Measurements from ENCODE around the gene CCDC3.

CCDC3 gene

DNA sequence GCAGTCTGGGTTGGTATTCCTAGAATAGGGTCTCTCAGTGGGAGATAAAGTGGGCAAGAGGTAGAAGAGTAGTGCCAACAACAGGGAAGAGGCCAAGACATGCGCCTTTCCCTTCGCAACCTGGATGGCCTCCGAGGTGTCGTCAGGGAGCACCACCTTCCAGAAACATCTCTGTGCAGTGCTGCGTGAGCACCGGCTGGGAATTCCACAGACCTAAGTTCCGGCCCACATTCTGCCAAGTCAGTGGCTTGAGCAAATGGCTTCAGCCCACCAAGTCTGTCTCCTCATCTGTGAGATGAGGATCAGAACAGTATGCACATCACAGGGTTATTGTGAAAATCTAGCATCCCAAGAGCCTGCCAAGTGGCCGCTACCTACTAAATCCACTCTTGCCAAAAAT is 40.6 kb downstream of the CCDC3 start:
- no peak for DNase-seq

DNA sequence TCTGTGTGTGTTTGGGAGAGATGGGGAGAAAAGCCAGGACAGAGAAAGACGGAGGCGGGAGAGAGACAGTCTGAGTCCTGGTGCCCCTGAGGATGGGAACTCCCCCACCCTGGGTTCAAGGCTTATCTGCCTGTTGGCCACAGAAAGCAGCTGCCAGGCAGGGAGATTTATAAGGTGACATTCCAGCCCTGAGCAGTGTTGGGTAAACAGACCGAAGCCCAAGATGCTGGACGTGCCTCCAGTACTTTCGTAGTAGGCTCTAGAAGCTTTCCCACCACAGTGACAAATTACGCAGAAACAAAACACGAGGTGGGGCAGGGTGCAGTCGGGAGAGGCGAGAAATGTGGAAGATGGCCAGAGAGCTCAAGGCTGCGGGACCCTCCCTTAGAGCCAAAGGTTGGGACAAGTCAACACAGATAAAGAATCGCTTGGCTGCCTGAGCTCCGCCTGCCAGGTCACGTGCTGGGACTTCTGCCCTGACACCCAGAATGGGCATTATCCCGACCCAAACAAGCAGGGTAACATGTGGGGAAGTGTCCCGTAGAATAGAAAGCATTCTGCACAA is 41.1 kb downstream of the CCDC3 start:
- no peak for DNase-seq

DNA sequence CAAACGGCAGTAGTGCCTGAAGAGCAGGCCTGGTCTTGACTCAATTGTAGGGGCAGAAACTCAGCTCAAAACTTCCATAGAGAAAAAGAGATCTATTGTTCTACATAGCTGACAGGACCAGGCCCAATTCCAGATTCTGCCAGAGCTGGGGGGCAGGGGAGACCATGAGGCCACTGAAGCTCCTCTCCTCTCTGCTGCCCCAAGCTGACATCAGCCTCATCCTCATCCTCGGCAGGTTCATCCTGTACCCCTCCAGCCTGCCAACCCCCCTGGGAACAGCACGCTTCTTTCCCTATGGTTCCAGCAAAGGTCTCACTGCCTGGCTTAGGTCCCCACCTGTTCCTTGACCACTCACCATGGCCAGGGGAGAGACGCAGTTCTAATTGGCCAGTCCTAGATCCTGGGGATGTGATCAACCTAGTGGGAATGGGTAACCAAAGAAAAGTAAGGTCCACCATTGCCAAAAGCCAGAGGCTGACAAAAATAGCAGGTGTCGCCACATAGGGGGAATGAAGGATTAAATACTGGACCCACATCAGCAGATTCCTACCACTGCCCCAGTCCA is 42.9 kb downstream of the CCDC3 start:
- DNase-seq: no peak

DNA sequence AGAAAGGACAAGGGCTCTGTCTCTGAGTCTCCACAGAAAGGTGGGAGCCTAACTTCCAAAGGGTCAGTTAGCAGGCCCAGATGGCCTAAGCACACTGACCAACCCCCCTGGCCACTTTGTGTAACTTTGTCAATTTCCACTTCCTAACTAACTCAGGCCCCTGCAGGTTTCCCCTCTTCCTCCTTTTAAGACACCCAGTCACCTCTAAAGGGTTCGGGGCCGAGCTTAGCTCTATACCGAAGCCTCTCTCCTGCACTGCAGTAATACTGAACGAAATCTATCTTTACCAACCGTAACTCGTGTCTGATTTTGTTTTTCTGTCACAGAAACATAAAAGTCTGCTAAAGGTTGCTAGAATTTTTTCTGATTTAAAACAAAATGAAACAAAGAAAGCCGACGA is 44.4 kb downstream of the CCDC3 start:
- DNase-seq: no peak

DNA sequence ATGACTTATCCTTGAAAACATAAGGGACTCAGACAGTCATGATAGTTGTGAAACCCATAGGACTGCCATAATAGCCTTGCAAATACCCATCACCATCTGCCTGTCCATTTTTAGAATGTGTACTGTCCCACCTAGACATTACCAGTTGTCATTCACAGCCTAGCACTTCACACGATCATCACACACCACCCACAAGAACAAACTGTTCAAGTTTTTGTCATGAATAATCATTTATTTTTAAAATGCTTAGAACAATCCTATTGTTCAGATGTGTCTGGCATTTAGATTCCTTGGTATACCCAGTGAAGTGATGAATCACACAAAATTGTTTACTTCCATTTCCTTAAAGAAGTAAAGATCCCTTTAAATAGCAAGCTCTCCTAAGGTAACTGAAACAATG is 46.6 kb downstream of the CCDC3 start:
- no peak for DNase-seq

DNA sequence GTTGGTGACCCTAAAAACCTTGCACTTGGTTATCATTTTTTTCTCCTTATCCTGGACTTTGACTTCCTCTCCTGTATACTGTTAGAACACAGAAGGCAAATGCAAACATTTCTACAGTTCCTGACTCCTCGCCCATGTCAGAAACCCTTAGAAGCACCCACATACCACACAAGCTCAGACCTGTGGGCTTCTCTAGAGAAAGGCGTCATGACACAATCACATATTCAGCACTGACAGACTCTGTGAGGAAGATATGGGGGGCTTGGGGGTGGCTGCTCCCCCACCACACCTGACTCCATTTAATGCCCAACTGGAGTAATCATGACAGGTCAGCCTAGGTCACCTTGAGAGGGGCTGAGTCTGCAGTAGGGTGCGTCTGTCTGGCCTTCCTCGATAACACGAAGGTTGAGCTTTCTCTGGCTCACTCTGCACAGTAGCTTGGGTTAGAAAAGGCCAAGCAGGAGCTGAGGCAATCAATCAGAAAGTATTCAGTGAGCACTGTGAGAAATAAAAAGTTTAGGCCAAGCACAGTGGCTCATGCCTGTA is 50.9 kb downstream of the CCDC3 start:
- DNase-seq: no peak

DNA sequence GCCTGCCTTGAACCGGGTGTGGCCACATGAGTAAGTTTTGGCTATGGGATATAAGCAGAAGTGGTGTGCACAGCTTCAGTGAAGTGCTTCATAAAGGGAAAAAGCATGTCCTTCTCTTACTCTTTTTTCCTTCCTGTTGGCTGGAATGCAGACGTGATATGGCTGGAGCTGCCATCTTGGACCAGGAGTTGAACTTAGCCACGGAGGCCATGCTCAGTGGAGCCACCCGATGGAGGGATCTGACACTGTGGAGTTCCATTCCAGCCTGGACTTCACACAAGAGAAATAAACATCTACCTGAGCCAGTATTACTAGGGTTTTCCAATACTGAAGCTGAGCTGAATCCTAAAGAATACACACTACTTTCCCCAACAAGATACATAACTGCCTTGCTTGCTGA is 52.3 kb downstream of the CCDC3 start:
- DNase-seq: no peak

DNA sequence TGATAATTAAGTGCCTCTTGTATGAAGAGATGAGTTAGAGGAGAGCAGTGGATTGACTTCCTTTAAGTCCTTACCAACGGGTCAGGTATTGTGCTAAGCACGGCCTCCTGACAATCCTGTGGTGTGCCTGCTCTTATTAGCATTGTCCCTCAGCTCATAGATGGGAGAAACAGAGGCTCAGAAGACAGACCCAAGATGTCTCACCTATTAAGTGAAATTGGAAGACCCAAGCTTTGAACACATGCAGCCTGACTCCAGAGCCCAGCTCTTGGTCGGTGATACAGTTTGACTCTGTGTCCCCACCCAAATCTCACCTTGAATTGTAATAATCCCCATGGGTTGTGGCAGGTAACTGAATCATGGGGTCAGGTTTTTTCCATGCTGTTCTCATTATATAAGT is 53.8 kb downstream of the CCDC3 start:
- DNase-seq: no peak

DNA sequence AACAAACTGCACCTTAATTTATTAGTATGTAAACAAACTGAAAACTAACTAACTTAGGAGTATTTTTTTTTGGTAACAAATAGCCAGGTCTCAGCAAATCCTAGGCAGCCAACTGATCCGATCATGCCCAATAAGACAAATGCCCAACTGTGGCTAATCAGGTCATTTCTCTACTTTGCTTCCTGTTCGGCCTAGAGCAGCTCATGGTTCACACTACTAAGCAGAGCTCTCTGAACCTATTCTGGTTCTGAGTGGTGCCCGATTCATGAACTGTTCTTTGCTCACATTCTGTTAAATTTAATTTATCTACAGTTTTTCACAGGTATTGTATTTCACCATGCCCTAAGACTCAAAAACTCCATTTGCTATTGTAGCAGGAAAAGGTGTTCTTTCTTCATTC is 55.1 kb downstream of the CCDC3 start:
- no peak for DNase-seq

DNA sequence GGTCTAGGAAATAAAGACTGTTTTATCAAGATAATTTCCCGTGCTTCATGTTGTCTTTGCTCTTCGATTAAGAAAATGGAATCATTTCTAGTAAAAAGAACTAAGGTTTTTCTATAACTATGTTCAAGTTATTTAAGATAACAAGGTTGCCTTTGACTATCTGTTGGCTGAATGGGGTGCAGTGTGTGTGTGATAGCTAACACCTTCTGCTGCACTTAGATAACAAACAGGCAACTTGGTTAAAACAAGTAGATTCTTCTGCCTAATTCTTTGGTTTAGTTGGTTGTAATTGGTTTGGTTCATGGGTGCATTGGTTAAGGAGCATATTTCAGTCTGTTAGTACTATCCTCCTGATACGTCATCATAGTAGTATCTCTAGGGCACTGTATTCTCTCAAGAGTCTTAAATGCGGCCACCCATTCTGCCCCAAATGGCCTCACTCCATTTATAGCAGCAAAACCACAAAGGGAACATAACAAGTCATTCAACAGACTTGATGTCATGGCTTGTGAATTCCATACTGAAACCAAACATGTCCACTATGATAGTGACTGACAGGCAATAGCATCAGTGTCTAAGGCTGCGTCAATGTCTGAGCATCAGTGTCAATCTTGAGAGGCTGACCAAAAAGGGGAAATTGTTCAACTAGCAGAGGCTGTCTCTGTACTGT is 55.7 kb downstream of the CCDC3 start:
- DNase-seq: no peak

DNA sequence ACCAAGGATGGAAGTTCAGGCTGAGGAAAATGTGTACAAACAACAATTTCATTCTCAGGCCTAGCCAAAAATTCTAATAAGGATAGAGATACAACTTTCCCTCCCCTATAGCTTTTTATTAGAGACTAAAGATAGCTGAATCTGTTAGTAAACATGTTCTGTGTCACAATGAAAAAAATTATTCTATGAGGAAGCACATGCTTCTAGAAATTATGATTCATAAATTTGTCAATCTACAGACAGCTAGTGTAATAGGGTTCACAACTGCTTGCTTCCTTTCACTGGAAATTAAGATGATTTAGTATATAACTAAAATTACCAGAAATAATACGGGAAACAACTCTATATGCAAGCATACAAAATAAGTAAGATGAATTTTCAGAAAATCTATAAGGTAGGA is 56.6 kb downstream of the CCDC3 start:
- DNase-seq: no peak

DNA sequence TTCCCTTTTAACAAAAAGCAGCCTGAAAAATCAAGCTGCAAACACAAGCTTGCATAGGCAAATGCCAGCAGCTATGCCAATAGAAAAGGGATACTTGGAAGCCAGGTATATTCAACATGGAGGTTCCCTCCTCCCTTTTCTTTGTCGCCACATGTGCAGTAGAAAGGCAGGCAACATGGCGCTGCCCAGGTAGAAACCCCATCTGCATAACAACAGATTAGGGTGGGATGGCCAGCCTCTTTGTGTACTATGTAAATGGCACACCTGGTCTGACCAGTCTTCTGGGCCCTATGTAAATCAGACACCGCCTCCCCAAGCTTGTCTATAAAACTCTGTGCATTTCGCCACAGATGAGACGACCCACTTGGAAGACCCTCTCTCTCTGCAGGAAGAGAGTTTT is 58.1 kb downstream of the CCDC3 start:
- no peak for DNase-seq

DNA sequence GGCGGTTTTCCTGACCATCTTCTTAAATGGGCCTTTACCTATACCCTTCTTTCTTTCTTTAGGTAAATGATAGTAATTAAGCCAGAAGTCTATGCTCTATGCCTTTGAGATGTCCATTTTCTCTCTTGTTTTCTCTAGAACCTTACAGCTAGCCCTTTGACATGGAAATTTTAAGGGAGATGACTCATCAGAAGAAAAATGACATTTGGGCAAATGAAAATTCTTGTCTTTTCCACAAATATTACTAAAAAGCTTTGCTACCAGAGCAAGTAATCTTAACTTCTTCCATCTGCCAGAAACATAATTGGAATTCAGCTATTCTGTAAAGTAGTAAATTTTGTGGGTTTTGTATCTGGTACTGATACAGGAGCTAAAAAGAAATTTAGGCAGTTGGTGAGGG is 59.5 kb downstream of the CCDC3 start:
- DNase-seq: no peak

DNA sequence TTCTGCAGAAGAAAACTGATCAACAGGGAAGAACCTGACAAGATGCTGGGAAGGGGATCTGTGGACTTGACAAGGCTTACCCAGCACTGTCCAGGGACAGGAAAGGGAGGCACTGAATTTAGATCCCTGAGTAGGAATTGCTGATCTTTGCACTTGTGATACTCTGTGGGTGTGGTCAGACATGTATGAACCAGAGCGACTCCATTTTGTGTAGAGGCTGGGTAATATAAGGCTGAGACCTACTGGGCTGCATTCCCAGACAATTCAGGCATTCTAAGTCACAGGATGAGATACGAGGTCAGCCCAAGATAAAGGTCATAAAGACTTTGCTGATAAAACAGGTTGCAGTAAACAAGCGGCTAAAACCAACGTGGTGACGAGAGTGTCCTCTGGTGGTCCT is 60.7 kb downstream of the CCDC3 start:
- no peak for DNase-seq

DNA sequence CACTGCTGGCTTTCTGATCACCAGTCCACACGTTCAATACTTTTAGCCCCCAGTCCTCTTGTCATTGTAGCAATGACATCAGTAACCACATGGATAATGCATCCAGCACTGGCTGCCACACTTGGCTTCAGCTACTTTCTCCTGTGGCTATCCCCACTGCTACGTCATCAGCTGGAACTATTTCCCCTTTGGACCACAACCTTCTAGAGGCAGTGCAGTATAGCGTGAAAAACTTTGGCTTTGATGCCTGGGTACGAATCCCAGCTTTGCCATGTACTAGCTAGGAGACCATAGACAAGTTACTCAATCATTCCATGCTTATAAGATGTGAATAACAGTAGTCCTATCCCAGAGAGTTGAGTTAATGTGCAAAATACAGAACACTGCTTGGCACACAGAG is 63.2 kb downstream of the CCDC3 start:
- DNase-seq: no peak

DNA sequence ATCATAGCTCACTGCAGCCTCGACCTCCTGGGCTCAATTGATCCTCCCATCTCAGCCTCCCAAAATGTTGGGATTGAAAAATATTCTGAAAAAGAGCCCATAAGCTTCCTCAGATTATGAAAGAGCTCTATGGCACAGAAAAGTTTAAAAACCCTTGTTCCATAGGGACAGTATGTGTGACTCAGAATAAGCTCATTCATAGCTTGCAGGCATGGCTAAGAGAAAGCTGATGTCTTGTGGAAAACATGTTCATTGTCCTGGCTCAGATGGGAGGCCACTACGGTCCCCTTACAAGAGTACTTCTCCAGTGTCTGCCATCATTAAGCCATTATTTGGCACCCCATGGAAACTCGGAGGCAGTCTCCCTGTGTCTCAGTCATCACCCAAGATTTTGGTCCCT is 64.0 kb downstream of the CCDC3 start:
- no peak for DNase-seq

DNA sequence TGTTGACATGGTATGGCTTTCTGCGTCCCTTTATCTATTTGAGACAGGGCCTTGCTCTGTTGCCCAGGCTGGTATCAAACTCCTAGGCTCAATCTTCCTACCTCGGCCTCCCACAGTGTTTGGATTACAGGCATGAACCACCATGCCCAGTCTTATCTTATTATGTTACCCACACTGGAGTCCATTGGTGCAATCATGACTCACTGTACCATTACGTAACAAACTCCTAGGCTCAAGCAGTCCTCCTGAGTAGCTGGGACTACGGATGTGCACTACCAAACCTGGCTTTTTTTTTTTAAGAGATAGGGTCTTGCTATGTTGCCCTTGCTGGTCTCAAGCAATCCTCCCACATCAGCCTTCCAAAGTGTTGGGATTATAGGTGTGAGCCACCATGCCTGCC is 66.7 kb downstream of the CCDC3 start:
- no peak for DNase-seq

DNA sequence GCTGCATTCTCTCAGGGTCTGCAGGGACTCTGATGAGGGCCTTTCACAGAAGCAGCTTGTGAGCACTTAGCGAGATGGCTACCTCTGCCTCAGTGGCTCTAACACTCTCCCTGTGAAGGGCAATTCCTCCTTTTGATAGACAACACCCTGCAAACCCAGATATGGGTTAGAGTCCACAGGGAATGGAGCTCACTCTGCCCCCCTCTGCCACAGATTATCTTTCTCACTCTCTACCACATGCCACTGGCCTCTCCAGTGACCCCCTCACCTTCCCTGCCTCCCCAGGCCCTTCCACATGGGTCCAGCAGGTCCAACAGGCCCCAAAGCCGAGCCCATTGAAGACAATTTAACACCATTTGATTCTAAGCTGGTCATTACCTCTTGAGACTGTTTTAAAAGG is 72.1 kb downstream of the CCDC3 start:
- DNase-seq: no peak

DNA sequence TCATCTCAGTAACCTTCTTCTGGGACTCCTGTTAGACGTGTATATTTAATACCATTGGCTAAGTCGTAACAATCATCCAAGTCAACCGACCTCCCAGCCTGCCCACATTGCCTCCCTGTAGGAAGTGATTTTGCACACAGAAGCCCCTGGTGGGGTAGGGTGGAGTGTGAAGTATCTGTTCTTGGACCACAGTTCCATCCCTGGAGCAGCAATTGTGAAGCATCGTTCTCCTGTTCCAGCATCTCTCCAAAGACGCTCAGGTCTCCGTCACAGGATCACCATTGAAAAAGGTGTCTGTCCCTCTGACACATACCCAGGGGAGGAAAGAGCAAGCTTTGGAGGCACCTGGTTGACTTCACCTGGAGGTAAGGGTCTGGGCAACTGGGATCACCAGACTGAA is 72.9 kb downstream of the CCDC3 start:
- DNase-seq: no peak

DNA sequence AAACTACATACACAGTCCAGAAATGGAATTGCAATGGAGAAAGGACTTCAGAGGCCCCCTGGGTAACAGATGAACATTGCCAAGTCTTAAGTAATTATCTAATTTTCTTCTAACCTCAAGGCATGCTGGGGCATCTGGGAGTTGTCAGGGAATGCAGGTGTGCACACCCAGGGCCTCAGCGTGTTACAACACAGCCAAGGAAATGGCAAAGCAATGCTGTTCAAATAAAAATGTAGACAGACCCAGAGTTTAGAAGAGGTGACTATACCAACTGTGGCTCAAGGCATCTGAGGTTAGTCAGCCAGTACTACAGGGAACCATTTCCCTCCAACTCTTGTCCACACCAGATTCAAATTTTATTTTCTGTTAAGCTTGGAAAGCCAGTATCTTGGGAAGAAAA is 73.6 kb downstream of the CCDC3 start:
- no peak for DNase-seq

DNA sequence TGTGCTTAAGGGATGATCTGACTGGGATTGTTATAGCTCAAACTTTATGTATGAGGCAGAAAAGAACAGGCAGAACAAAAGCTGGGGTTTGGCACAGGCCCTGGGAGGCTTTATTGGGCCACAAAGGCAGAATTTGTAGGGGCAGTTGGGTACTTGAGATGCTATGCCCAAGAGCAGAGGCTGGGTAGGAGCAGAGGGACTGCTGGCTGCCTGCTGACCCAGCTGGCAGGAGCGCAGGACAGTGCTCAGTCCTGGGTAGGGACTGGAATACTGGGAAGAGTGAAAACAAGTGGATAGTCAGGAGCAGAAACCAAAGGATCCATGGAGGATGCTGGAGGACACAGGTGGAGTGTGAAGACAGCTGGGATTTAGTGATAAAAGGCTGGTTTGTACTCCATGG is 75.7 kb downstream of the CCDC3 start:
- DNase-seq: no peak

DNA sequence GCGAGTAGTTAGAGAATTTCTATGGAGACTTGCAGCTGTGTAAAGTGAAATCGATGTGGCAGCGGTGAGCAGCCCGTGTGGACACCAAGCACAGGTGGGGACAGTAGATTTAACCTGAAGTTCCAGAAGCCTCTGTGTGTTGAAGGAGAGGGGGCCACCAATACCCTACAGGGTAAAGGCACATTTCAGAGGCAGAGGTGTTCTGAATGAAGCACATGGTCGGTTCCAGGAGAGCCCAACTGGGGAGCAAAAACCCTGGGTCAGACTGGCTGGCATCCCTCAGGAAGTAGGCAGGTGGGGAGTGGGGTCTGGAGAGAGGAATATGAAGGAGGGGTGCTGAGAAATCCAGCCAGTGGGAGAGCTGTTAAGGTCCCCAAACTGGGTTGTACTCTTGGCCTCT is 76.6 kb downstream of the CCDC3 start:
- no peak for DNase-seq

DNA sequence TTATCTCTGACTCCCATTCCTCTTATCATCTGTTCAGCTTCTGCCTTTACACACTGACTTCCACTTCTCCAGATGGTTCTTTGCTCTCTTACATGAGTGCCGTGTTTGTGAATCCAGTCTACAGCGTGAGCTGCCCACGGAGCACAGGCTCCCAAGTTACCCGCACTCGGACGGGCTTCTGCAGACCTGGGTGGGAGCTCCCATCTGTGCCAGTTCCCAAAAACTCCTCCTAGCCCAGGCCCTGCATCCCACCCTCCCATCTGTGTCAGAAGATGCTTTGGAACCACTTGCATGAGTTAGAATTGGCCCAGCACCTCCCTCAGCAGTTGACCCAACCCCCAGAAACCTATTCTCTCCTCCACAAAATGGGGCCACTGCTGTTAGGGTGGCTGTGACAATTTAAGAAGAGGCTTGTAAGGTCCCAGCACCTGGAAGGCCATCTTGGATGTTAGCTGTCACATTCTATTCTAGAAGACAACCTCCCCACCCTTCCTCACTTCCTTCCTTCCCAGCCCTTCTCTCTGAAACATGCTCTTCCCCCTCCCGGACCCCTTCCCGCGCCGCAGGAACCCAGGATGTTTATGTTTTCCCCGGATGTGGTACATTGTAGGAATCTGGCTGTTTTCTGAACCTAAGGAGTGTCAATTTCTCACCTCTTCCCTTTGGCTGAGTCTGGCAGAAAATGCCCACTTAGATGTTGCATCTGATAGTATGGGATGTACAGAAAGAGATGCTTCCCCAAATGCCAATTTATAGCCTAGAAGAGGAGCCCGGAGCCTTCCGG is 79.2 kb downstream of the CCDC3 start:
- no peak for DNase-seq

DNA sequence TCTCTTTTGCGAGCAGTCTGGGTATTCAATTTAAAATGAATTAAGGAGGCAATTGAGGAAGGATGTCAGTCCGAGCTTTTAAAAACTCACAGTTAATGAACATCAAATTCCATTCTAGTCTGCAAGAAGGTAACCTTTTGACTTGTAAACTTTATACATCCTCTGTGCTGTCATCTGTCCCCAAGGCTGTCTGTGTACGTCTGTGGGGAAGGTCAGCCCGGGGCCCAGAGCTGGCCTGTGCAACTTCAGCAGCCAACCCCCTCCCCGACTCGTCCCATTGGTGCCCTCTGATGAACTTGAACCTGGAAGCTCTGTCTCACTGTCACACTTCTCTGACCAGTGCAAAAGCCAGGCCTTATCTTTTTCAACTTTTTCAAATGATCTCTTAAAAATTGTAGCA is 80.3 kb downstream of the CCDC3 start:
- DNase-seq: no peak

All from NCI-H1694 (cell line).